ENCODE data around the gene SNAP25. TPM values are rescaled to one million over a fixed set of nuclear protein-coding genes. Genes with fewer than 3 reads are reported as not detected.

The SNAP25 gene
- total and polyA plus RNA-seq, 8 donors: 1.5 to 11.7 (median 6.8) TPM

- no peaks in the 10 kb centered on the region for H3K4me1 ChIP-seq
- DNase-seq: no peak
- peaks cover 0 to 7% of the 10 kb centered on the region in 2 donors for H3K9me3 ChIP-seq
- TF ChIP-seq CTCF (IDR thresholded peaks at IDR 0.05): no peak
- H3K36me3 ChIP-seq: no peaks in the 10 kb centered on the region
- intact Hi-C loops (cut with DNase I): no loop called here
- H3K27me3 ChIP-seq: no peaks in the 10 kb centered on the region
- no peak overlapping the region for H3K4me3 ChIP-seq
- no peak for ATAC-seq
- no peak overlapping the region for H3K27ac ChIP-seq
Observed at GRCh38 chr20:10321138-10321717, 102.6 kb downstream of the SNAP25 start.

DNA sequence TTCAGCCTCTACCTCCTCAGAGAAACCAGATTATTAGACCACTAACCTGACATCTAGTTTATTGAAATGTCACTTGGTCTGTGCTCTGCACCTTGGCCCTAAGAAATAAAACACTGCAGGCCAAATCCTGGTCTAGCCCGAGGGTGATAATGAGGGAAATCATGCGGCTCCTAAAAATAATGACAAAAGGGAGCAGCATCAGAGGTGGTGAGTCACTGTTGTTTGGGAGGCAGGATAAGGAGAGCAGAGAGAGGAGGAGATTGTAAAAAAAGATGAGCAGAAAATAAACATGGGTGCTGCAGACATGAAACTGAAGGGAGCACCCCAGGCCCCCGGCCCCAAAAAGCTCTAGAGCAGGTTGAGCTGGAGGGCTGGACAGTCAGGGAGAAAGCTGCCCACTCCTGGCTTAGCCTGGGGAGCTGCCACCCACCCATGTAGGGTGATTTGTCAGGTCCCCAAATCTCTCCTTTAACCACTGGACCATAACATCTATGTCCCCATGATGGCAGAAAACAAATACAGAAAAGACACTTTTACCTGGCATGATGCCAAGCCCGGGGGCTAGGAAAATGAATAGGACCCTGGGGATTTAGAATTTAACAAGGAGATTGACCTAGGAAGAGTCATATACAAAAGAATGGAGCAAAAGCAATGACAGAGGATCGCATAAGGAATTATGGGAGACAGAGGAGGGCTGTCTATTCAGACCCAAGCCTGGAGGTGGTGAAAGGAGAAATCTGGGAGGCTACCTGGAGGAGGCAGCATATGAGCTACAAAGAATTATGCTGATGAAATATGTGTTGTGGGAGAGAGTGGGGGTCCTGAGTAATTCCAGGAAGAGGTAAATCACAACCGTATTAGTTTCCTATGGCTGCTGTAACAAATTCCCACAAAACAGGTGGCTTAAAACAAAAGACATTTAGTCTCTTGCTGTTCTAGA lies 103.7 kb downstream of the SNAP25 start:
- intact Hi-C loops (cut with DNase I): no loop called here
- no peaks in the 10 kb centered on the region for H3K4me1 ChIP-seq
- ATAC-seq (no peak), DNase-seq (no peak)
- H3K36me3 ChIP-seq: no peaks in the 10 kb centered on the region
- peaks cover 0 to 3% of the 10 kb centered on the region in 2 donors for H3K9me3 ChIP-seq
- H3K27ac ChIP-seq: no peak overlapping the region
- TF ChIP-seq CTCF (IDR thresholded peaks at IDR 0.05): no peak
- H3K27me3 ChIP-seq: no peaks in the 10 kb centered on the region
- no peak overlapping the region for H3K4me3 ChIP-seq

DNA sequence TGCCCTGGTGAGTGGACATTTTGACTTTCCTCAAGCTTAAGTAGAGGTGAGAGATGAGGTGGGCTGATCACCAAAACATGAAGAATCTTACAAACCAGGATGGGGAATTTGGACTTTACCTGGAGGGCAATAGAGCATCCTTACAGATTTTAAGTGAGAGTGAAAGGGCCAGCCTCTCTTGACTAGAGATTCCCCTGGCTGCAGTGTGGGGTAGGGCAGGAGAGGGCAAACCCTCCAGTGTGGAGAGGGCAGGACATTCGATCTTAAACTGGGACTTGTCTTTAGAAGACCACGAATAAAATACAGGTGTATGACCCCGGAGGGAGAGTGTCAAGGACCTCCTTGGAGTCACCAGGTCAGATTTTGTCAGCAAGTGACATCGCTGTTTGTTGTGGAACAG lies 105.1 kb downstream of the SNAP25 start:
- Histone ChIP-seq H3K9me3 (peaks cover 0 to under 1% of the 10 kb centered on the region in 2 donors), H3K4me3 (no peak overlapping the region), H3K27me3 (no peaks in the 10 kb centered on the region), H3K4me1 (no peaks in the 10 kb centered on the region), H3K36me3 (no peaks in the 10 kb centered on the region), H3K27ac (no peak overlapping the region)
- DNase-seq (no peak), ATAC-seq (no peak)
- TF ChIP-seq CTCF (IDR thresholded peaks at IDR 0.05): no peak
- intact Hi-C loops (cut with DNase I): no loop called here

GRCh38 chr20:10324198-10324847 lies 105.7 kb downstream of the SNAP25 start:
- DNase-seq (no peak), ATAC-seq (no peak)
- no peaks in the 10 kb centered on the region for H3K36me3 ChIP-seq
- H3K27me3 ChIP-seq: no peaks in the 10 kb centered on the region
- TF ChIP-seq CTCF (IDR thresholded peaks at IDR 0.05): no peak
- H3K4me3 ChIP-seq: no peak overlapping the region
- no peak overlapping the region for H3K27ac ChIP-seq
- intact Hi-C loops (cut with DNase I): no loop called here
- no peaks in the 10 kb centered on the region for H3K9me3 ChIP-seq
- H3K4me1 ChIP-seq: no peaks in the 10 kb centered on the region

DNA sequence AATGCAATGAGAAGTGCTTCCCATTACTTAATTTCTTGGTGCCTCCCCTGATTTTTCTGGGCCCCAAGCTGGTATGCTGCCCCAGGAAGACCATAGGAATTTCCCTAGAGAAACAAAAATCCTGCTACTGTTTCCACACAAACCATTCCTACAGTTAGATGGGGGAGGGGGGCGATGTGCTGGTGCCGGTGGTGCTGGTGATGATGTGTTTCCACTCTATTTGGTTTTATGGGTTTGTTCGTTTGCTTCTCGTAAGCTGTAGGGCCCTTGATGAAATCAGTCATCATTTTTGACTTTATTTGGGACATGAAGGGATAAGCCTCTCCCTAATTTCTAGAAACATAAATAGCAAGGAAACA lies 110.2 kb downstream of the SNAP25 start:
- intact Hi-C loops (cut with DNase I): no loop called here
- DNase-seq: no peak
- no peak for TF ChIP-seq CTCF (IDR thresholded peaks at IDR 0.05)

More for the DNA sequence above, 110.2 kb downstream of the SNAP25 start:
- ATAC-seq: no peak
- Histone ChIP-seq H3K4me3 (no peak overlapping the region), H3K4me1 (no peaks in the 10 kb centered on the region), H3K9me3 (no peaks in the 10 kb centered on the region), H3K27ac (no peak overlapping the region), H3K27me3 (no peaks in the 10 kb centered on the region), H3K36me3 (no peaks in the 10 kb centered on the region)
